Measurements from ENCODE around the gene DSCAML1. TPM values are rescaled to one million over a fixed set of nuclear protein-coding genes. Genes with fewer than 3 reads are reported as not detected.

The DSCAML1 gene
- total RNA-seq, 2 donors from 2014 or later = 0.33 to 1.6 TPM

GRCh38 chr11:117481036-117481435 lies 316.0 kb downstream of the DSCAML1 start:
- H3K27me3 ChIP-seq = no peaks in the 10 kb centered on the region
- 89 to 96% methylated on average over 5 to 6 of the region's 6 CpGs for WGBS, 2 donors
- no peaks in the 10 kb centered on the region for H3K4me1 ChIP-seq
- H3K27ac ChIP-seq = no peak overlapping the region
- intact Hi-C loops (cut with DNase I) = no loop called here
- no peak for ATAC-seq
- H3K36me3 ChIP-seq (replicated peaks in 1 of 2; ENCODE audit: insufficient read depth in 1 of 2, low read depth in 2 of 2) = no peaks in the 10 kb centered on the region
- TF ChIP-seq POLR2A (IDR thresholded peaks at IDR 0.05) (no peak), CTCF (IDR thresholded peaks at IDR 0.05) (no peak)
- no peaks in the 10 kb centered on the region for H3K9me3 ChIP-seq
- DNase-seq = no peak
- H3K4me3 ChIP-seq = no peak overlapping the region

- DNase-seq = no peak
- intact Hi-C loops (cut with DNase I) = no loop called here
- H3K4me1 ChIP-seq = no peaks in the 10 kb centered on the region
- H3K36me3 ChIP-seq (replicated peaks in 1 of 2; ENCODE audit: insufficient read depth in 1 of 2, low read depth in 2 of 2) = no peaks in the 10 kb centered on the region
- no peak overlapping the region for H3K4me3 ChIP-seq
- WGBS, 2 donors = 87 to 90% methylated on average over 8 to 15 of the region's 15 CpGs
- no peaks in the 10 kb centered on the region for H3K27me3 ChIP-seq
- TF ChIP-seq CTCF (IDR thresholded peaks at IDR 0.05) (no peak), POLR2A (IDR thresholded peaks at IDR 0.05) (no peak)
- H3K9me3 ChIP-seq = no peaks in the 10 kb centered on the region
- no peak for ATAC-seq
- H3K27ac ChIP-seq = no peak overlapping the region
These were observed 316.8 kb downstream of the DSCAML1 start for GRCh38 chr11:117480221-117480620.

GRCh38 chr11:117479372-117479771 lies 317.6 kb downstream of the DSCAML1 start:
- intact Hi-C loops (cut with DNase I) = no loop called here
- Histone ChIP-seq H3K9me3 (no peaks in the 10 kb centered on the region), H3K4me3 (no peak overlapping the region), H3K27me3 (no peaks in the 10 kb centered on the region), H3K4me1 (no peaks in the 10 kb centered on the region), H3K27ac (no peak overlapping the region), H3K36me3 (replicated peaks in 1 of 2; ENCODE audit: insufficient read depth in 1 of 2, low read depth in 2 of 2) (no peaks in the 10 kb centered on the region)
- DNase-seq (peak in 2 of 4 donors; percentile 23 to 27), ATAC-seq (no peak)
- TF ChIP-seq CTCF (IDR thresholded peaks at IDR 0.05) (peak in 3 of 7 experiments; percentile 16 to 34 (median 23)), POLR2A (IDR thresholded peaks at IDR 0.05) (no peak)
- WGBS, 2 donors = 66 to 79% methylated on average over 7 to 8 of the region's 8 CpGs

- H3K27ac ChIP-seq = no peak overlapping the region
- H3K9me3 ChIP-seq = no peaks in the 10 kb centered on the region
- no peaks in the 10 kb centered on the region for H3K27me3 ChIP-seq
- no peak overlapping the region for H3K4me3 ChIP-seq
- no peaks in the 10 kb centered on the region for H3K4me1 ChIP-seq
- intact Hi-C loops (cut with DNase I) = no loop called here
- WGBS, 2 donors = 93 to 94% methylated on average over 7 of the region's 7 CpGs
- TF ChIP-seq POLR2A (IDR thresholded peaks at IDR 0.05) = no peak
- no peak for TF ChIP-seq CTCF (IDR thresholded peaks at IDR 0.05)
- ATAC-seq (no peak), DNase-seq (peak in 1 of 4 donors; percentile 21)
- H3K36me3 ChIP-seq (replicated peaks in 1 of 2; ENCODE audit: insufficient read depth in 1 of 2, low read depth in 2 of 2) = no peaks in the 10 kb centered on the region
These were observed 318.1 kb downstream of the DSCAML1 start for GRCh38 chr11:117478926-117479325.

GRCh38 chr11:117478126-117478860 lies 318.7 kb downstream of the DSCAML1 start:
- TF ChIP-seq CTCF (IDR thresholded peaks at IDR 0.05) = no peak
- 75 to 87% methylated on average over 7 to 13 of the region's 13 CpGs for WGBS, 2 donors
- no peak for DNase-seq
- Histone ChIP-seq H3K4me1 (no peaks in the 10 kb centered on the region), H3K27ac (no peak overlapping the region), H3K27me3 (no peaks in the 10 kb centered on the region), H3K36me3 (replicated peaks in 1 of 2; ENCODE audit: insufficient read depth in 1 of 2, low read depth in 2 of 2) (no peaks in the 10 kb centered on the region), H3K9me3 (no peaks in the 10 kb centered on the region), H3K4me3 (no peak overlapping the region)
- ATAC-seq = no peak
- intact Hi-C loops (cut with DNase I) = no loop called here
